Activated naive CD8-positive, alpha-beta T cell (primary cell): ENCODE results near the gene MAP3K5.
"Not testable (repeated sequence)": the region's sequence is repeated elsewhere in the genome, so short reads cannot be mapped to it uniquely, and the experiment has no call there.

Experiments
- H3K27ac Mint-ChIP-seq: one replicate; pipeline ENCODE4 v1.8.0; 2021; ENCODE audit warnings: mixed read lengths
- H3K27me3 Mint-ChIP-seq: one replicate; pipeline ENCODE4 v1.8.0; 2021; ENCODE audit warnings: mixed read lengths
- H3K36me3 Mint-ChIP-seq: one replicate; pipeline ENCODE4 v1.8.0; 2021; ENCODE audit warnings: mixed read lengths
- H3K4me1 Mint-ChIP-seq: one replicate; pipeline ENCODE4 v1.8.0; 2021; ENCODE audit warnings: low read depth, mixed read lengths
- H3K4me3 Mint-ChIP-seq: one replicate; pipeline ENCODE4 v1.8.0; 2021; ENCODE audit warnings: mild to moderate bottlenecking, mixed read lengths
- H3K9me3 Mint-ChIP-seq: one replicate; pipeline ENCODE4 v1.8.0; 2021; ENCODE audit warnings: low read depth, mixed read lengths

The MAP3K5 gene

GRCh38 chr6:136769759-136770158, 22.5 kb downstream of the MAP3K5 start:
- Mint-ChIP-seq H3K27me3 (no peaks in the 10 kb centered on the region), H3K4me3 (no peak overlapping the region), H3K4me1 (peaks cover 53% of the 10 kb centered on the region), H3K27ac (no peak overlapping the region), H3K36me3 (peaks cover 3% of the 10 kb centered on the region), H3K9me3 (no peaks in the 10 kb centered on the region)

- no peak overlapping the region for H3K27ac Mint-ChIP-seq
- no peaks in the 10 kb centered on the region for H3K9me3 Mint-ChIP-seq
- no peaks in the 10 kb centered on the region for H3K27me3 Mint-ChIP-seq
- H3K4me3 Mint-ChIP-seq: no peak overlapping the region
- peaks cover 56% of the 10 kb centered on the region for H3K4me1 Mint-ChIP-seq
- peaks cover 3% of the 10 kb centered on the region for H3K36me3 Mint-ChIP-seq
Measured at GRCh38 chr6:136769124-136769523, 23.2 kb downstream of the MAP3K5 start.

- H3K36me3 Mint-ChIP-seq: no peaks in the 10 kb centered on the region
Measured at GRCh38 chr6:136767570-136768309, 24.5 kb downstream of the MAP3K5 start.

GRCh38 chr6:136767103-136767502, 25.2 kb downstream of the MAP3K5 start:
- no peaks in the 10 kb centered on the region for H3K9me3 Mint-ChIP-seq
- no peaks in the 10 kb centered on the region for H3K36me3 Mint-ChIP-seq
- H3K27me3 Mint-ChIP-seq: no peaks in the 10 kb centered on the region
- H3K4me1 Mint-ChIP-seq: peaks cover 66% of the 10 kb centered on the region
- H3K4me3 Mint-ChIP-seq: peak overlapping the region; percentile 56
- H3K27ac Mint-ChIP-seq: no peak overlapping the region

More at GRCh38 chr6:136767570-136768309, 24.5 kb downstream of the MAP3K5 start:
- Mint-ChIP-seq H3K9me3 (no peaks in the 10 kb centered on the region), H3K4me1 (peaks cover 65% of the 10 kb centered on the region), H3K27ac (no peak overlapping the region), H3K27me3 (no peaks in the 10 kb centered on the region), H3K4me3 (no peak overlapping the region)

- Mint-ChIP-seq H3K4me1 (peaks cover 71% of the 10 kb centered on the region), H3K4me3 (no peak overlapping the region), H3K36me3 (no peaks in the 10 kb centered on the region), H3K9me3 (no peaks in the 10 kb centered on the region), H3K27ac (no peak overlapping the region), H3K27me3 (no peaks in the 10 kb centered on the region)
Measured at GRCh38 chr6:136766274-136766673, 26.0 kb downstream of the MAP3K5 start.

GRCh38 chr6:136764517-136764993, 27.7 kb downstream of the MAP3K5 start:
- Mint-ChIP-seq H3K27me3 (no peaks in the 10 kb centered on the region), H3K9me3 (no peaks in the 10 kb centered on the region), H3K4me3 (peak overlapping the region; percentile 59), H3K4me1 (peaks cover 75% of the 10 kb centered on the region), H3K36me3 (no peaks in the 10 kb centered on the region), H3K27ac (peak overlapping the region; percentile 68)

GRCh38 chr6:136763716-136764516, 28.4 kb downstream of the MAP3K5 start:
- H3K27ac Mint-ChIP-seq: peak overlapping the region; percentile 68
- no peaks in the 10 kb centered on the region for H3K9me3 Mint-ChIP-seq
- H3K4me3 Mint-ChIP-seq: peak overlapping the region; percentile 59
- H3K36me3 Mint-ChIP-seq: no peaks in the 10 kb centered on the region
- peaks cover 72% of the 10 kb centered on the region for H3K4me1 Mint-ChIP-seq
- H3K27me3 Mint-ChIP-seq: no peaks in the 10 kb centered on the region

- Mint-ChIP-seq H3K4me1 (peaks cover 72% of the 10 kb centered on the region), H3K36me3 (no peaks in the 10 kb centered on the region), H3K27me3 (no peaks in the 10 kb centered on the region), H3K4me3 (no peak overlapping the region), H3K9me3 (no peaks in the 10 kb centered on the region), H3K27ac (no peak overlapping the region)
Measured at GRCh38 chr6:136763255-136763654, 29.0 kb downstream of the MAP3K5 start.

GRCh38 chr6:136762022-136762975, 30.0 kb downstream of the MAP3K5 start:
- peak overlapping the region; percentile 51 for H3K4me3 Mint-ChIP-seq
- peak overlapping the region; percentile 18 for H3K27ac Mint-ChIP-seq
- H3K9me3 Mint-ChIP-seq: no peaks in the 10 kb centered on the region
- H3K27me3 Mint-ChIP-seq: no peaks in the 10 kb centered on the region
- H3K36me3 Mint-ChIP-seq: peaks cover under 1% of the 10 kb centered on the region
- peaks cover 63% of the 10 kb centered on the region for H3K4me1 Mint-ChIP-seq

GRCh38 chr6:136761227-136761922, 30.9 kb downstream of the MAP3K5 start:
- H3K27ac Mint-ChIP-seq: peak overlapping the region; percentile 18

GRCh38 chr6:136760781-136761180, 31.5 kb downstream of the MAP3K5 start:
- H3K9me3 Mint-ChIP-seq, H3K36me3 Mint-ChIP-seq, H3K27me3 Mint-ChIP-seq, H3K27ac Mint-ChIP-seq: not testable (repeated sequence)
- Mint-ChIP-seq H3K4me3 (peak overlapping the region; percentile 51), H3K4me1 (peaks cover 49% of the 10 kb centered on the region)

More at GRCh38 chr6:136761227-136761922, 30.9 kb downstream of the MAP3K5 start:
- peak overlapping the region; percentile 51 for H3K4me3 Mint-ChIP-seq
- H3K36me3 Mint-ChIP-seq: peaks cover 3% of the 10 kb centered on the region
- H3K9me3 Mint-ChIP-seq: no peaks in the 10 kb centered on the region
- H3K4me1 Mint-ChIP-seq: peaks cover 55% of the 10 kb centered on the region
- no peaks in the 10 kb centered on the region for H3K27me3 Mint-ChIP-seq

GRCh38 chr6:136757150-136757549, 35.1 kb downstream of the MAP3K5 start:
- H3K27ac Mint-ChIP-seq: no peak overlapping the region
- peaks cover 42% of the 10 kb centered on the region for H3K4me1 Mint-ChIP-seq
- no peaks in the 10 kb centered on the region for H3K9me3 Mint-ChIP-seq
- H3K36me3 Mint-ChIP-seq: peaks cover 3% of the 10 kb centered on the region
- no peaks in the 10 kb centered on the region for H3K27me3 Mint-ChIP-seq
- H3K4me3 Mint-ChIP-seq: no peak overlapping the region

- Mint-ChIP-seq H3K4me3 (no peak overlapping the region), H3K36me3 (peaks cover 3% of the 10 kb centered on the region), H3K27ac (no peak overlapping the region), H3K27me3 (no peaks in the 10 kb centered on the region), H3K4me1 (peaks cover 46% of the 10 kb centered on the region), H3K9me3 (no peaks in the 10 kb centered on the region)
Measured at GRCh38 chr6:136754820-136755219, 37.5 kb downstream of the MAP3K5 start.

- H3K4me1 Mint-ChIP-seq: peaks cover 51% of the 10 kb centered on the region
- H3K36me3 Mint-ChIP-seq: peaks cover 3% of the 10 kb centered on the region
- no peaks in the 10 kb centered on the region for H3K27me3 Mint-ChIP-seq
- H3K9me3 Mint-ChIP-seq: no peaks in the 10 kb centered on the region
- peak overlapping the region; percentile 21 for H3K4me3 Mint-ChIP-seq
- H3K27ac Mint-ChIP-seq: peak overlapping the region; percentile 55
Measured at GRCh38 chr6:136753624-136754023, 38.7 kb downstream of the MAP3K5 start.
